Bronchial epithelial cell (primary cell): ENCODE measurements around the gene FHIT. TPM values are rescaled to one million over a fixed set of nuclear protein-coding genes. Genes with fewer than 3 reads are reported as not detected.

Experiments
- DNase-seq: peaks from one replicate; pipeline ENCODE4 v3.0.0-alpha.2; 2010; ENCODE audit warnings: low read depth
- FAIRE-seq: peaks from 2 replicates; lab custom pipeline; 2011; peaks lifted over from hg19 to GRCh38; lab: Jason Lieb, UNC
- H3K27me3 ChIP-seq: 2 replicates; pipeline ENCODE4 v1.5.1; 2011; ENCODE audit warnings: low read length; ENCODE audit not compliant: control insufficient read depth, insufficient read depth
- H3K36me3 ChIP-seq: 2 replicates; pipeline ENCODE4 v1.5.1; 2011; ENCODE audit warnings: low read length; ENCODE audit not compliant: control insufficient read depth, insufficient read depth
- H3K4me3 ChIP-seq: 2 replicates; pipeline ENCODE4 v1.5.1; 2011; ENCODE audit warnings: mild to moderate bottlenecking, low read depth, low read length, control low read depth
- CTCF ChIP-seq: IDR thresholded peaks from 2 replicates; pipeline ENCODE4 v1.5.1; 2011; ENCODE audit warnings: mild to moderate bottlenecking, moderate library complexity, low read length, control low read depth, inconsistent platforms; ENCODE audit not compliant: insufficient read depth, severe bottlenecking
- total RNA-seq: library from RNA; depleted of rRNA; stranded (reverse); fragments of >200 nt; gene quantifications from 2 replicates; pipeline ENCODE4 v1.2.1, GENCODE V29; 2014

FHIT gene
- total RNA-seq, 1 donor from 2014 or later, result 1.6 TPM

- Histone ChIP-seq H3K36me3 (no peaks in the 10 kb centered on the region), H3K4me3 (no peak overlapping the region), H3K27me3 (no peaks in the 10 kb centered on the region)
- FAIRE-seq (no peak), DNase-seq (no peak)
- no peak for TF ChIP-seq CTCF
These were observed 738.7 kb downstream of the FHIT start for GRCh38 chr3:60512506-60512905.

- DNase-seq, result no peak
- FAIRE-seq, result no peak
- H3K36me3 ChIP-seq, result no peaks in the 10 kb centered on the region
- H3K4me3 ChIP-seq, result no peak overlapping the region
- H3K27me3 ChIP-seq, result no peaks in the 10 kb centered on the region
- TF ChIP-seq CTCF, result no peak
These were observed 741.8 kb downstream of the FHIT start for GRCh38 chr3:60509471-60509870.

GRCh38 chr3:60504827-60505457 lies 746.3 kb downstream of the FHIT start:
- FAIRE-seq (no peak), DNase-seq (no peak)
- H3K27me3 ChIP-seq, result no peaks in the 10 kb centered on the region
- TF ChIP-seq CTCF, result no peak
- no peak overlapping the region for H3K4me3 ChIP-seq
- no peaks in the 10 kb centered on the region for H3K36me3 ChIP-seq

- FAIRE-seq (no peak), DNase-seq (no peak)
- TF ChIP-seq CTCF, result no peak
- Histone ChIP-seq H3K4me3 (no peak overlapping the region), H3K27me3 (no peaks in the 10 kb centered on the region), H3K36me3 (no peaks in the 10 kb centered on the region)
These were observed 749.9 kb downstream of the FHIT start for GRCh38 chr3:60501314-60501713.

- no peak for DNase-seq
- no peak for FAIRE-seq
- no peaks in the 10 kb centered on the region for H3K27me3 ChIP-seq
These were observed 753.4 kb downstream of the FHIT start for GRCh38 chr3:60497902-60498301.

More at GRCh38 chr3:60497902-60498301, 753.4 kb downstream of the FHIT start:
- Histone ChIP-seq H3K4me3 (no peak overlapping the region), H3K36me3 (no peaks in the 10 kb centered on the region)
- TF ChIP-seq CTCF, result no peak
